DOHH2 (cell line): ENCODE results near the gene SAMSN1.

ENCODE experiments used
- CTCF ChIP-seq: fragments of 200-600 bp; sonication (generic); IDR thresholded peaks from one replicate; pipeline ENCODE4 v1.5.1; 2014; ENCODE audit warnings: antibody characterized with exemption, mild to moderate bottlenecking, low read depth, low read length; ENCODE audit not compliant: poor library complexity, severe bottlenecking
- EZH2phosphoT487 ChIP-seq: fragments of 200-600 bp; sonication (generic); IDR thresholded peaks from 2 replicates; pipeline ENCODE4 v1.6.1; 2017; ENCODE audit warnings: borderline replicate concordance, mild to moderate bottlenecking, antibody characterized with exemption, low read length, moderate library complexity, mixed read lengths

GRCh38 chr21:14541841-14542490 lies 4.1 kb downstream of the SAMSN1 start:
- TF ChIP-seq EZH2phosphoT487 (no peak), CTCF (no peak)
